ENCODE measurements around the gene CRADD. TPM values are rescaled to one million over a fixed set of nuclear protein-coding genes. Genes with fewer than 3 reads are reported as not detected.

The CRADD gene
- total and polyA plus RNA-seq, 2 donors (not counting 3 experiments of a cell fraction or from before 2014, with no cell fraction given) = 11.7 to 14.5 TPM

DNA sequence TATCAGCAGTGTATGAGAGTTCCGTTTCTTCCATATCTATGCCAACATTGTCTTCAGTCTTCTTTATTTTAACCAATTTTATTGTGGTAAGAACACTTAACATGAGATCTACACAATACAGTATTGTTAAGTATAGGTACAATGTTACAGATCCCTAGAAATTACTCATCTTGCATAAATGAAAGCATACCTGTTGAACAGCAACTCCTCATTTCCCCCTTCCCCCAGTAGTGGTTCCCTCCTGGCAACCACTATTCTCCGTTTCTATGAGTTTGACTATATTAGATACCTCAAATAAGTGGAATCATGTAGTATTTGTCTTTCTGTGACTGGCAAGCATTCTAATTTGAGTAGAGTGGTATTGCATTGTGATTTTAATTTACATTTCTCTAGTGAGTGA lies 150.5 kb downstream of the CRADD start:
- no peak overlapping the region for H3K27ac ChIP-seq (ENCODE audit: insufficient read depth, low read depth, low read length)
- dilution Hi-C loops (cut with MboI; ENCODE audit: extremely low pct_ligation_motif_present, low sequenced_read_pairs) = no loop called here
- intact Hi-C loops (cut with micrococcal nuclease) = no loop called here
- no peak overlapping the region for H3K4me3 ChIP-seq (replicated peaks in 1 of 3; ENCODE audit: insufficient read depth in 1 of 3, low read depth in 1 of 3, low read length in 3 of 3)
- no peak overlapping the region for H2AFZ ChIP-seq (ENCODE audit: low read depth, low read length)
- H3K27me3 ChIP-seq (ENCODE audit: control insufficient read depth in 2 of 2, insufficient read depth in 2 of 2, low read length in 2 of 2) = no peaks in the 10 kb centered on the region
- no peak for DNase-seq (ENCODE audit: low read depth, low spot score)
- H3K9ac ChIP-seq (replicated peaks; ENCODE audit: extremely low read depth, insufficient read depth, low read length) = no peak overlapping the region
- no peaks in the 10 kb centered on the region for H3K79me2 ChIP-seq (ENCODE audit: control insufficient read depth, insufficient read depth, low read length)
- H3K4me2 ChIP-seq (ENCODE audit: insufficient read depth, low read length) = no peak overlapping the region
- no TSS peak for BruUV-seq (replicated peaks)
- no peaks in the 10 kb centered on the region for H4K20me1 ChIP-seq (replicated peaks; ENCODE audit: control insufficient read depth, extremely low read depth, insufficient read depth, low read length)
- ChIA-PET POLR2A (no interaction called here), CTCF (interaction anchor here (1.5 to 2.0 kb wide), 2 partner anchors 61 to 274 kb away, joined by 5 to 7 read pairs; no protein-coding TSS in a partner anchor)
- FAIRE-seq = no peak
- no peak for TF ChIP-seq FOS (IDR thresholded peaks at IDR 0.05; ENCODE audit: borderline replicate concordance, insufficient read depth, low read length)
- TF ChIP-seq EZH2 (IDR thresholded peaks at IDR 0.05; ENCODE audit: borderline replicate concordance, low read depth, low read length, severe bottlenecking) = no peak
- no peak for TF ChIP-seq MYC (IDR thresholded peaks at IDR 0.05; ENCODE audit: low read depth, low read length)
- no peak for TF ChIP-seq POLR2A (IDR thresholded peaks at IDR 0.05; ENCODE audit: low read depth, low read length)
- no peak for TF ChIP-seq GATA2 (IDR thresholded peaks at IDR 0.05; ENCODE audit: insufficient read depth, insufficient read length, low read depth, low read length)
- TF ChIP-seq, protein P1, sequence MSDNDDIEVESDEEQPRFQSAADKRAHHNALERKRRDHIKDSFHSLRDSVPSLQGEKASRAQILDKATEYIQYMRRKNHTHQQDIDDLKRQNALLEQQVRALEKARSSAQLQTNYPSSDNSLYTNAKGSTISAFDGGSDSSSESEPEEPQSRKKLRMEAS (IDR thresholded peaks at IDR 0.05; ENCODE audit: insufficient read depth, insufficient read length) = no peak
- no peak for TF ChIP-seq POLR2AphosphoS5 (IDR thresholded peaks at IDR 0.05; ENCODE audit: insufficient read depth, low read depth, low read length)
- no peak for TF ChIP-seq JUN (IDR thresholded peaks at IDR 0.05; ENCODE audit: borderline replicate concordance, insufficient read depth, insufficient read length, low read depth)
- TF ChIP-seq, protein P2, sequence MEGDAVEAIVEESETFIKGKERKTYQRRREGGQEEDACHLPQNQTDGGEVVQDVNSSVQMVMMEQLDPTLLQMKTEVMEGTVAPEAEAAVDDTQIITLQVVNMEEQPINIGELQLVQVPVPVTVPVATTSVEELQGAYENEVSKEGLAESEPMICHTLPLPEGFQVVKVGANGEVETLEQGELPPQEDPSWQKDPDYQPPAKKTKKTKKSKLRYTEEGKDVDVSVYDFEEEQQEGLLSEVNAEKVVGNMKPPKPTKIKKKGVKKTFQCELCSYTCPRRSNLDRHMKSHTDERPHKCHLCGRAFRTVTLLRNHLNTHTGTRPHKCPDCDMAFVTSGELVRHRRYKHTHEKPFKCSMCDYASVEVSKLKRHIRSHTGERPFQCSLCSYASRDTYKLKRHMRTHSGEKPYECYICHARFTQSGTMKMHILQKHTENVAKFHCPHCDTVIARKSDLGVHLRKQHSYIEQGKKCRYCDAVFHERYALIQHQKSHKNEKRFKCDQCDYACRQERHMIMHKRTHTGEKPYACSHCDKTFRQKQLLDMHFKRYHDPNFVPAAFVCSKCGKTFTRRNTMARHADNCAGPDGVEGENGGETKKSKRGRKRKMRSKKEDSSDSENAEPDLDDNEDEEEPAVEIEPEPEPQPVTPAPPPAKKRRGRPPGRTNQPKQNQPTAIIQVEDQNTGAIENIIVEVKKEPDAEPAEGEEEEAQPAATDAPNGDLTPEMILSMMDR (IDR thresholded peaks at IDR 0.05; ENCODE audit: extremely low read depth in 1 of 2, insufficient read depth in 1 of 2, low read depth in 1 of 2, low read length in 2 of 2) = no peak
- no peaks in the 10 kb centered on the region for H3K36me3 ChIP-seq (ENCODE audit: control insufficient read depth in 2 of 2, extremely low read depth in 1 of 2, insufficient read depth in 2 of 2, low read length in 2 of 2)
- no peaks in the 10 kb centered on the region for H3K4me1 ChIP-seq (ENCODE audit: control insufficient read depth, extremely low read depth, insufficient read depth, low read length)
- no peaks in the 10 kb centered on the region for H3K9me3 ChIP-seq (replicated peaks; ENCODE audit: control insufficient read depth, insufficient read depth, low read length)
- H3K9me1 ChIP-seq (replicated peaks; ENCODE audit: control insufficient read depth, extremely low read depth, insufficient read depth, low read length) = no peaks in the 10 kb centered on the region
